Parathyroid adenoma (tissue), 2 donors: ENCODE measurements around the gene PLXNA2.

Source experiments
- H2AFZ ChIP-seq: fragments of 300-600 bp; sonication (generic); one replicate; pipeline ENCODE4 v1.7.0; 2017; ENCODE audit warnings: antibody characterized with exemption, mild to moderate bottlenecking
- H3K27ac ChIP-seq: fragments of 300-600 bp; sonication (generic); one replicate; pipeline ENCODE4 v1.7.0; 2017
- H3K27me3 ChIP-seq: fragments of 300-600 bp; sonication (generic); one replicate; pipeline ENCODE4 v1.7.0; 2017; ENCODE audit warnings: low read length; ENCODE audit not compliant: control insufficient read depth, insufficient read depth
- H3K36me3 ChIP-seq: fragments of 300-600 bp; sonication (generic); one replicate; pipeline ENCODE4 v1.7.0; 2017; ENCODE audit warnings: low read length; ENCODE audit not compliant: control insufficient read depth, insufficient read depth
- H3K4me1 ChIP-seq: fragments of 300-600 bp; sonication (generic); one replicate; pipeline ENCODE4 v1.7.0; 2017; ENCODE audit warnings: control low read depth
- H3K4me2 ChIP-seq: fragments of 300-600 bp; sonication (generic); one replicate; pipeline ENCODE4 v1.7.0; 2017; ENCODE audit warnings: low read length
- H3K4me3 ChIP-seq: fragments of 300-600 bp; sonication (generic); one replicate; pipeline ENCODE4 v1.7.0; 2017; ENCODE audit warnings: low read depth, low read length
- H3K79me2 ChIP-seq: fragments of 300-600 bp; sonication (generic); one replicate; pipeline ENCODE4 v1.7.0; 2017; ENCODE audit warnings: control low read depth
- H3K9ac ChIP-seq: fragments of 300-600 bp; sonication (generic); one replicate; pipeline ENCODE4 v1.7.0; 2017; ENCODE audit warnings: mild to moderate bottlenecking
- H3K9me3 ChIP-seq: fragments of 300-600 bp; sonication (generic); one replicate; pipeline ENCODE4 v1.7.0; 2017; ENCODE audit warnings: low read length; ENCODE audit not compliant: control insufficient read depth
- CTCF ChIP-seq: fragments of 300-600 bp; sonication (generic); IDR thresholded peaks from one replicate; pipeline ENCODE4 v1.7.0; 2017; ENCODE audit warnings: antibody characterized with exemption, mild to moderate bottlenecking
- donor health status: primary hyperparathyroidism.

Gene PLXNA2

GRCh38 chr1:208133355-208133754, 110.8 kb downstream of the PLXNA2 start:
- no peak for TF ChIP-seq CTCF
- no peaks in the 10 kb centered on the region for H3K9me3 ChIP-seq

GRCh38 chr1:208132287-208132882, 111.8 kb downstream of the PLXNA2 start:
- no peaks in the 10 kb centered on the region for H3K9me3 ChIP-seq
- H3K79me2 ChIP-seq = no peaks in the 10 kb centered on the region
- peak overlapping the region; percentile 37 for H3K4me2 ChIP-seq
- H3K4me1 ChIP-seq = no peaks in the 10 kb centered on the region
- H3K9ac ChIP-seq = no peak overlapping the region
- no peaks in the 10 kb centered on the region for H3K27me3 ChIP-seq
- TF ChIP-seq CTCF = peak; percentile 64
- H3K36me3 ChIP-seq = no peaks in the 10 kb centered on the region
- no peak overlapping the region for H2AFZ ChIP-seq
- H3K27ac ChIP-seq = no peak overlapping the region
- H3K4me3 ChIP-seq = no peak overlapping the region

More at GRCh38 chr1:208133355-208133754, 110.8 kb downstream of the PLXNA2 start:
- H3K4me3 ChIP-seq = no peak overlapping the region
- H3K4me2 ChIP-seq = no peak overlapping the region
- H2AFZ ChIP-seq = no peak overlapping the region
- H3K9ac ChIP-seq = no peak overlapping the region
- no peaks in the 10 kb centered on the region for H3K79me2 ChIP-seq
- no peak overlapping the region for H3K27ac ChIP-seq
- no peaks in the 10 kb centered on the region for H3K36me3 ChIP-seq
- H3K27me3 ChIP-seq = no peaks in the 10 kb centered on the region
- H3K4me1 ChIP-seq = no peaks in the 10 kb centered on the region

DNA sequence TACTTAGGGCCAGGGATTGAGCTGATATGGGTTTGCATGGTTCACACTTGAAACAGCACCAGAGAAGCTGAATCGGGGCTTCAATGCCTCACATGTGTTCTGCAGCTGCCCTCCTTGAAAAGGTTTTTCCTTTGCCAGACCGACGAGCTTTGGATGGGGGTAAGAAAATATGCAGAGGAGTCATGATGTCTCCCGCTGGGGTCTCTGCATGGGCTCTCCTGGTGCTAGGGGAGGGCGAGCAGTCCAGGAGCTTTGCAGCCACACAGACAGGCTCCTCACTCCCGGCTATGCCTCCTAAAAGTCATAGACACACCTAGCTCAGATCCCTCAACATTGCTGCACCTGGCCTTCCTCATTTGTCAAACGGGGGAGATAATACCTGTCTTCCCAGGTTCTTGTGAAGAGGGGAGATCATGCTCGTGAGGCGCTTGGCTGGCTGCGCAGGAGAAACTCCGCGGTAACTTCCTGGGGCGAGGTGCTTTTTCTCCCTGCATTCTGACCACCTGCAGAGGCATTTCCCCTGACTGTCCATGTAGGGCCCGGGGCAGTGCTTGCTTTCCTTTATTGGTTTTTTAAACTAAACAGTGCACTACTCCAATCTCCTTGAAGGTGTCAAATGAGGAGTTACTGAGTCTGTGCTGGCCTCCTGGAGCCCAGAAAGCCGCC, 112.4 kb downstream of the PLXNA2 start:
- no peak overlapping the region for H2AFZ ChIP-seq
- TF ChIP-seq CTCF = no peak
- no peaks in the 10 kb centered on the region for H3K4me1 ChIP-seq
- no peaks in the 10 kb centered on the region for H3K36me3 ChIP-seq
- no peaks in the 10 kb centered on the region for H3K79me2 ChIP-seq
- H3K4me2 ChIP-seq = peak overlapping the region; percentile 37
- no peak overlapping the region for H3K27ac ChIP-seq
- no peak overlapping the region for H3K9ac ChIP-seq
- H3K27me3 ChIP-seq = no peaks in the 10 kb centered on the region
- H3K4me3 ChIP-seq = no peak overlapping the region
- no peaks in the 10 kb centered on the region for H3K9me3 ChIP-seq

GRCh38 chr1:208129487-208129886, 114.7 kb downstream of the PLXNA2 start:
- Histone ChIP-seq H3K27me3 (no peaks in the 10 kb centered on the region), H3K4me3 (no peak overlapping the region), H3K79me2 (no peaks in the 10 kb centered on the region), H3K27ac (no peak overlapping the region), H3K36me3 (no peaks in the 10 kb centered on the region), H3K4me1 (no peaks in the 10 kb centered on the region), H2AFZ (no peak overlapping the region), H3K9me3 (no peaks in the 10 kb centered on the region), H3K4me2 (no peak overlapping the region), H3K9ac (no peak overlapping the region)
- no peak for TF ChIP-seq CTCF

DNA sequence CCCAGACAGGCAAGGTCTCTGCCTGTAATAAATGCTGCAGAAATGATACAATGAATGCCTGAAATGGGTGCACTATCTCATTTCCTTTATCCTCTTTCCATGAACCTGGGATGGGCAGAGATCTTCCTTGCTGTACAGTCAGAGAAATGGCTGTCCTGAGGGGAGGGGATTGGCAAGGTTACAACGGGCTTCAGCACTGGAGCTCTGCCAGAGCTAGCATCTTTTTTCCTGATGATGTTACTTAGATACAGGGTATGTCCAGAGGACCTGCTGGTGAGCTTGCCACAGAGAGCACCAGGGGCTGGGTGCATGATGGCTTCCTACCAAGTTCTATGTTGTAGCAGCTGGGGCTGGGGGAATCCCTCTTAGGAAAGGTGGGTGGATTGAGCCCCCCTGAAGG, 115.1 kb downstream of the PLXNA2 start:
- no peaks in the 10 kb centered on the region for H3K9me3 ChIP-seq
- no peaks in the 10 kb centered on the region for H3K27me3 ChIP-seq
- no peak overlapping the region for H3K4me2 ChIP-seq
- no peaks in the 10 kb centered on the region for H3K79me2 ChIP-seq
- TF ChIP-seq CTCF = no peak
- no peaks in the 10 kb centered on the region for H3K4me1 ChIP-seq
- H3K9ac ChIP-seq = no peak overlapping the region
- H3K4me3 ChIP-seq = no peak overlapping the region
- no peaks in the 10 kb centered on the region for H3K36me3 ChIP-seq
- no peak overlapping the region for H2AFZ ChIP-seq
- H3K27ac ChIP-seq = no peak overlapping the region
